NCI-H2196 treated with DMSO at 0.1 percent for 48 hours (cell line): ENCODE results near the gene TEKTIP1.
A peak's percentile ranks its signal among the peaks of the same experiment; 100 is the strongest.
"Not testable (repeated sequence)": the region's sequence is repeated elsewhere in the genome, so short reads cannot be mapped to it uniquely, and the experiment has no call there.

Source experiments
- DNase-seq: peaks from one replicate; lab custom pipeline; 2025; ENCODE audit not compliant: unreplicated experiment; lab: John Stamatoyannopoulos, UW

TEKTIP1 gene

GRCh38 chr19:3556423-3556977 is 17.5 kb downstream of the TEKTIP1 start:
- DNase-seq, result no peak

GRCh38 chr19:3556978-3557460 is 18.0 kb downstream of the TEKTIP1 start:
- DNase-seq, result no peak

DNA sequence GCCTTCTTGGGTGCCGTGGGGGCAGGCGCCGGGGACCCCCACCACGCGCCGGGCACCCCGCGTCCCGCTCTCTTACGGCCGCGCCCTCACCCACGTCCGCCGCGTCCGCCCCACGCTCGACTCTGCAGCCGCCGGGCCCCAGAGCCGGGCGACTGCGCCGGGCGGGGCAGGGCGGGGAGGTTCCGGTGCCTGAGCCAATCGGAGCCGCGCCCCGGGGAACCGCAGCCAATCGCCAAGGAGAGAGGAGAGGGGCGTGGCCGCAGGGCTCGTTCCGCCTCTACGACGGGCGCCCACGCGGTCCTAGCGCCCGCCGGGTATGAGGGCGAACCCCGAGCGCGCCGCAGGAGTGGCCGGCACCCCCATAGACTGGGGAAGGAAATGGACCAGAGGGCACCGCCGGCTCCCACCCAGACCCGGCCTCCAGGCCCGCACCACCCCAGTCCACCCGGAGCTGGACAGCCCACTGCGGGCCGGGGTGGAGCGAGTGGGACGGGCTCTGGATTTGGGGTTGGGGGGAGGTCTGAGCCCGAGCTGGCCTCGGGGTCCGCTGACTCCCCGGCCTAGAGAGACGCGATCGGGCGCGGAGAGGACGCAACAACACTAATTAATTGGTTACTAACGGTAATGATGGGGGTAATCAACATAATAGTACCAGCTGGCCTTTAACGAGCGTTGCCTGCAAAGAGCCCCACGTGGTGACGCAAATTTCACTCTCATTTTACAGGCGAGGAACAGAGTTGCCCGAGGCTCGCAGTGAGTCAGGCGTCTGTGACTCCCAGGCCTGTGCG is 18.7 kb downstream of the TEKTIP1 start, which contains the start of gene MFSD12:
TSS of gene MFSD12 (minus strand) at position 126 of the 788 bp plus-strand sequence. CDS start 183 bp downstream, outside the sequence.
- peak; percentile 93 for DNase-seq

GRCh38 chr19:3563709-3564524 is 24.9 kb downstream of the TEKTIP1 start:
- no peak for DNase-seq

GRCh38 chr19:3565139-3565538 is 26.2 kb downstream of the TEKTIP1 start:
- DNase-seq, result no peak

- DNase-seq, result not testable (repeated sequence)
Observed at GRCh38 chr19:3570042-3570441, 31.1 kb downstream of the TEKTIP1 start.

GRCh38 chr19:3570606-3571011 is 31.6 kb downstream of the TEKTIP1 start:
- DNase-seq, result no peak

DNA sequence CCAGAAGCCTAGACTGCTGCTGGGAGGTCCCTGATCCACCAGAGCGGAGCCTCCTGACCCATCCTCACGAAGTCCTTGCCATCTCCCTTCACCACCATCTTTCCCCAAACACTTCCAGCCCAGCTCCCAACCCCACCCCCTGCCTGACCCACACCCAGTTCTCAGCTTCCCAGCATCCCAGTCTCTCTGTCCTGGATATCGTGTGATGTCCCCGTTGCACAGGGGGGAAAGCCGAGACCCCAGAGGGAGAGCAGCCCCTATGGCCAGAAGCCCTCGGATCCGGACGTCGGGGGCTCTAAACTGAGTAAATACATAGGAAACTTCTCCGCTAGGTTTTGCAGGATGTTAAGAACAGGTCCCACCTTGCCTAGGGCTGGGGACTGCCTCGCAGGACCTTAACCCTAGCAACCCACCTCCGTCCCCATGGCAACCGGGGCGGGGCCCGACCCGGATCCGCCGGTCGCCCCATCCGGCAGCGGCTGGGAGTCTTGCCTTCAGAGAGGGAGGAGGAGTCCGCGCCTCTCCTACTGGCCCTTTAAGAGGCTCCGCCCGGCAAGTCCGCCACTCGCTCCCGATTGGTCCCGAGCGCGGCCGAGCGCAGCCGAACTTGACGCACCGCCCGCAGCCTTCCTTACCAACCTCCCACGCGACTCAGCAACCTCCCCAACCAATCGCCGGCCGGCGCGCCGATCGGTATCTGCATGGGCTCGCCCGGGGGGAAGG is 33.3 kb downstream of the TEKTIP1 start:
- peak; percentile 98 for DNase-seq

- DNase-seq, result no peak
Observed at GRCh38 chr19:3572855-3573161, 33.8 kb downstream of the TEKTIP1 start, which contains the start of gene HMG20B. HMG20B (plus strand) TSS chr19:3572944; CDS start chr19:3573310, 366 bp downstream.

GRCh38 chr19:3573162-3573857 is 34.3 kb downstream of the TEKTIP1 start:
- DNase-seq, result no peak

GRCh38 chr19:3573858-3574637 is 35.1 kb downstream of the TEKTIP1 start:
- DNase-seq, result peak; percentile 86

GRCh38 chr19:3575260-3575741 is 36.3 kb downstream of the TEKTIP1 start:
- no peak for DNase-seq

GRCh38 chr19:3575949-3576673 is 37.1 kb downstream of the TEKTIP1 start:
- no peak for DNase-seq

- no peak for DNase-seq
Observed at GRCh38 chr19:3576696-3577443, 37.9 kb downstream of the TEKTIP1 start.

DNA sequence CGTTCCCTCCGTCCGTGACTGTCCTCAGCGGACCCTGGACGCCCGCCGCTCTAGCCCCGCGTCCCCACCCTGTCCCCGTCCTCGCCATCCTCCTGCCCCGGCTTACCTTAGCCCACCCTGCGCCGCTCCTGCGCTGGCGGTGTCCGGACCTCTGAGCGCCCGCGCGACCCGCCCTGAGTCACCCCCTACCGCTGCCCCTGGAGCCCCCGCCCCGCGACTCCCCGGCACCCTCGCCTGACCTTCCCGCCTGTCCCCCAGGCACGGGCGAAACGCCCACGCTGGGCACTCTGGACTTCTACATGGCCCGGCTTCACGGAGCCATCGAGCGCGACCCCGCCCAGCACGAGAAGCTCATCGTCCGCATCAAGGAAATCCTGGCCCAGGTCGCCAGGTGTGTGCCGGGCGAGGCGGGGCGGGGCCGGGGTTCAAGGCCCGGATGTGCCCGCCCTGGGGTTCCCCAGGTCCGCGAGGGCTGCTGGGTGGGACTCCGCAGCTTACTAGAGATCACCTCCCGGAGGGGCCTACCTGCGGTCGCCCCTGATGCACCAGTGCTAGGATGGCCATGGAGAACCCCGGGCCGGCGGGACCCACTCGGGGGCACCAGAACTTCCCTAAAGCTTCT is 38.9 kb downstream of the TEKTIP1 start:
- DNase-seq, result no peak

DNA sequence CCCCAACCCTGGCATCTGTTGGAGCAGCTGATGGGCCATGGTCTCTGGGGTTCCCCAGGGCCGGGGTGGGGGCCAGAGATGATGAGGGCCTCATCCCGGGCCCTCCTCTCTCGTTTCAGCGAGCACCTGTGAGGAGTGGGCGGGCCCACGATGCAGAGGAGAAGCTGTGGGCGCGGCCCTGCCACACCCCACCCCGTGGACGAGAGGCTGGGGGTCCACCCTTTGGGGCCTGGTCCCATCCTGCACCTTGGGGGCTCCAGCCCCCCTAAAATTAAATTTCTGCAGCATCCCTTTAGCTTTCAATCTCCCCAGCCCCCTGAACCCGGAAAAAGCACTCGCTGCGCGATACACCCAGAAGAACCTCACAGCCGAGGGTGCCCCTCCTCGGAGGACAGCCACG is 39.4 kb downstream of the TEKTIP1 start:
- no peak for DNase-seq

DNA sequence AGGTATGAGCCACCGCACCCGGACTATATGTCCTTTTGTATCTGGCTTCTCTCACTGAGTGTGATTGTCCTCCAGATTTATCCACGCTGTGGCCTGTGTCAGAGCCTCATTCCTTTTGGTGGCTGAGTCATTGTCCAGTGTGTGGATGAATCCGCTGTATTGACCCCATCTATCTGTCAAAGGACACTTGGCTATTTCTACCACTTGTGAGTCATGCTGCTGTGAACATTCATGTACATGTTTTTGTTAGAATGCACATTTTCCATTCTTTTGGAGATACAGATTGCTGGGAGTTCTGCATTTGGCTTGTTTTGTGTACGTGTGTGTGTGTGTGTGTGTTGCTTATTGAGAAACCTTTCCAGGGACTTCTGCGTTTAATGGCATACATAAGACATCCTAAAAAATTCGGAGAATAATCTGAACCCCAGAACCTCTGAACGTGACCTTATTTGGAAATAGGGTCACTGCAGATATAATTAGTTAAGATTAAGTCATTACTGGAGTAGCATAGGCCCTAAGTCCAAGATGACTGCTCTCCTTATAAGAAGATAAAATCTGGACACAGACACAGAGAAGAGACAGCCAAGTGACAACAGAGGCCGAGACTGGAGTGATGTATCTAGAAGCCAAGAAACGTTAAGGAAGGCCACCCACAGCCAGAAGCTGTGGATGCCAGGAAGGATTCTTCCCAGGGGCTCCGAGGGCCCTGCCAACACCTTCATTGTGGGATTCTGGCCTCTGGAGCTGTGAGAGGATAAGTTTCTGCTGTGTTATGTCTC is 41.4 kb downstream of the TEKTIP1 start:
- no peak for DNase-seq
